Prostate gland (tissue), 2 donors: ENCODE measurements around the gene PPP2R5C.

Experiments
- POLR2A ChIP-seq: fragments of 450-650 bp; IDR thresholded peaks from one replicate; pipeline ENCODE4 v1.6.1; 2016; ENCODE audit warnings: antibody characterized with exemption, mild to moderate bottlenecking
- POLR2AphosphoS5 ChIP-seq: sonication (generic); formaldehyde crosslinking; IDR thresholded peaks from one replicate; pipeline ENCODE4 v1.6.1; 2017; ENCODE audit warnings: antibody characterized with exemption
- TF ChIP-seq, protein P1 (sequence below), 4 experiments: fragments of 200-600 bp in 2 of 4; fragments of 450-650 bp in 2 of 4; sonication (generic) in 2 of 4; IDR thresholded peaks; 1 replicate in 3 of 4; 2 replicates in 1 of 4; pipeline ENCODE4 v1.5.1; 2016 to 2019; ENCODE audit warnings: antibody characterized with exemption in 4 of 4, mild to moderate bottlenecking in 2 of 4, moderate library complexity in 2 of 4

- TF ChIP-seq POLR2AphosphoS5 (no peak), POLR2A (no peak)
- TF ChIP-seq, protein P1, sequence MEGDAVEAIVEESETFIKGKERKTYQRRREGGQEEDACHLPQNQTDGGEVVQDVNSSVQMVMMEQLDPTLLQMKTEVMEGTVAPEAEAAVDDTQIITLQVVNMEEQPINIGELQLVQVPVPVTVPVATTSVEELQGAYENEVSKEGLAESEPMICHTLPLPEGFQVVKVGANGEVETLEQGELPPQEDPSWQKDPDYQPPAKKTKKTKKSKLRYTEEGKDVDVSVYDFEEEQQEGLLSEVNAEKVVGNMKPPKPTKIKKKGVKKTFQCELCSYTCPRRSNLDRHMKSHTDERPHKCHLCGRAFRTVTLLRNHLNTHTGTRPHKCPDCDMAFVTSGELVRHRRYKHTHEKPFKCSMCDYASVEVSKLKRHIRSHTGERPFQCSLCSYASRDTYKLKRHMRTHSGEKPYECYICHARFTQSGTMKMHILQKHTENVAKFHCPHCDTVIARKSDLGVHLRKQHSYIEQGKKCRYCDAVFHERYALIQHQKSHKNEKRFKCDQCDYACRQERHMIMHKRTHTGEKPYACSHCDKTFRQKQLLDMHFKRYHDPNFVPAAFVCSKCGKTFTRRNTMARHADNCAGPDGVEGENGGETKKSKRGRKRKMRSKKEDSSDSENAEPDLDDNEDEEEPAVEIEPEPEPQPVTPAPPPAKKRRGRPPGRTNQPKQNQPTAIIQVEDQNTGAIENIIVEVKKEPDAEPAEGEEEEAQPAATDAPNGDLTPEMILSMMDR (IDR thresholded peaks at IDR 0.05), result no peak
Observed at GRCh38 chr14:101875727-101876554, 114.4 kb downstream of the PPP2R5C start.
